Measurements from ENCODE around the gene IFTAP. TPM values are rescaled to one million over a fixed set of nuclear protein-coding genes. Genes with fewer than 3 reads are reported as not detected.

Gene IFTAP
- polyA plus RNA-seq, 1 of the 3 experiments (the other 2 are of a cell fraction): 21.8 TPM

DNA sequence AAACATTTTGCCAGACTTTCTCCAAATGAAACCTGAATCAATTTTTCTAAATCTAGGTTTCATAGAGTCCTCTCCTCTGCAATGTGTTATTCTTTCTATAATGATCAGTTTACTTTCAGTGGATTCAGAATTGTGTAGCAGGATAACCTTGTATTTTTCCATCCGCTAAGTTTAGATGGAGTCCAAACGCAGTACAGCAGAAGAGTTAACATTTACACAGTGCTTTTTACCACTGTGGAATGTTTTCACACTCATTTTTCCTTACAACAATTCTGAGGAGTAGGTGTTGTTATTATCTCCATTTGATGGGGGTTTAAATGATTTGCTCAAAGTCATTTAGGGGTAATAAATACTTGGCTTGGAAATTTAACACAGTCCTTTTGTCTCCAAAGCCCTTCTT, 16.9 kb upstream of the IFTAP start:
- Histone ChIP-seq H2AFZ (ENCODE audit: low read depth) (peak overlapping the region; percentile 8; the same call in 1 of the 2 replicates), H3K4me3 (ENCODE audit: low read depth in 2 of 2, low read length in 1 of 2) (no peak overlapping the region), H3K36me3 (replicated peaks in 1 of 2; ENCODE audit: control insufficient read depth in 1 of 2, insufficient read depth in 2 of 2, low read length in 1 of 2) (no peaks in the 10 kb centered on the region), H3K9me2 (no peaks in the 10 kb centered on the region), H3K9ac (no peak overlapping the region), H4K20me1 (ENCODE audit: insufficient read depth) (no peaks in the 10 kb centered on the region), H3K4me1 (ENCODE audit: control insufficient read depth in 1 of 2, insufficient read depth in 2 of 2, low read depth in 1 of 2, low read length in 1 of 2) (peaks cover 23 to 30% of the 10 kb centered on the region in 2 experiments; a peak in 3 of 4 replicates), H3K27ac (ENCODE audit: low read depth in 2 of 2, low read length in 1 of 2) (peak overlapping the region; percentile 60 to 87), H3F3A (replicated peaks; ENCODE audit: insufficient read depth) (peaks cover 5% of the 10 kb centered on the region), H3K79me2 (ENCODE audit: insufficient read depth) (no peaks in the 10 kb centered on the region), H3K27me3 (ENCODE audit: insufficient read depth) (no peaks in the 10 kb centered on the region), H3K9me3 (no peaks in the 10 kb centered on the region), H3K4me2 (peak overlapping the region; percentile 47; the same call in 1 of the 2 replicates)
- 74% methylated on average over 2 of the region's 2 CpGs for WGBS (ENCODE audit: low lambda C conversion rate)
- no peak for DNase-seq
- ChIA-PET POLR2A (no interaction called here), CTCF (interaction anchor here (1.5 to 5.4 kb wide), 5 partner anchors 12 to 169 kb away, joined by 3 to 58 read pairs (median 7); partner anchors contain the start of genes RAG1 and TRAF6)
- TF ChIP-seq SMC3 (IDR thresholded peaks at IDR 0.05; ENCODE audit: low read depth, low read length) (no peak), RFX5 (IDR thresholded peaks at IDR 0.05; ENCODE audit: low read length) (no peak), MXI1 (IDR thresholded peaks at IDR 0.05; ENCODE audit: low read depth, low read length) (no peak), ELF1 (IDR thresholded peaks at IDR 0.05) (no peak), GABPA (IDR thresholded peaks at IDR 0.05; ENCODE audit: low read depth) (no peak), FOXM1 (IDR thresholded peaks at IDR 0.05; ENCODE audit: low read depth) (no peak), RXRA (IDR thresholded peaks at IDR 0.05; ENCODE audit: borderline replicate concordance, low read depth) (no peak), FOSL2 (IDR thresholded peaks at IDR 0.05; ENCODE audit: borderline replicate concordance, low read depth) (no peak), RAD21 (IDR thresholded peaks at IDR 0.05; ENCODE audit: low read length) (no peak), NRF1 (IDR thresholded peaks at IDR 0.05; ENCODE audit: low read depth, low read length) (no peak), FOXJ3 (CRISPR knock-in tag; IDR thresholded peaks at IDR 0.05) (no peak)
- TF ChIP-seq, protein P1, sequence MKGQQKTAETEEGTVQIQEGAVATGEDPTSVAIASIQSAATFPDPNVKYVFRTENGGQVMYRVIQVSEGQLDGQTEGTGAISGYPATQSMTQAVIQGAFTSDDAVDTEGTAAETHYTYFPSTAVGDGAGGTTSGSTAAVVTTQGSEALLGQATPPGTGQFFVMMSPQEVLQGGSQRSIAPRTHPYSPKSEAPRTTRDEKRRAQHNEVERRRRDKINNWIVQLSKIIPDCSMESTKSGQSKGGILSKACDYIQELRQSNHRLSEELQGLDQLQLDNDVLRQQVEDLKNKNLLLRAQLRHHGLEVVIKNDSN (IDR thresholded peaks at IDR 0.05; ENCODE audit: borderline replicate concordance, low read depth): no peak
- TF ChIP-seq, protein P2, sequence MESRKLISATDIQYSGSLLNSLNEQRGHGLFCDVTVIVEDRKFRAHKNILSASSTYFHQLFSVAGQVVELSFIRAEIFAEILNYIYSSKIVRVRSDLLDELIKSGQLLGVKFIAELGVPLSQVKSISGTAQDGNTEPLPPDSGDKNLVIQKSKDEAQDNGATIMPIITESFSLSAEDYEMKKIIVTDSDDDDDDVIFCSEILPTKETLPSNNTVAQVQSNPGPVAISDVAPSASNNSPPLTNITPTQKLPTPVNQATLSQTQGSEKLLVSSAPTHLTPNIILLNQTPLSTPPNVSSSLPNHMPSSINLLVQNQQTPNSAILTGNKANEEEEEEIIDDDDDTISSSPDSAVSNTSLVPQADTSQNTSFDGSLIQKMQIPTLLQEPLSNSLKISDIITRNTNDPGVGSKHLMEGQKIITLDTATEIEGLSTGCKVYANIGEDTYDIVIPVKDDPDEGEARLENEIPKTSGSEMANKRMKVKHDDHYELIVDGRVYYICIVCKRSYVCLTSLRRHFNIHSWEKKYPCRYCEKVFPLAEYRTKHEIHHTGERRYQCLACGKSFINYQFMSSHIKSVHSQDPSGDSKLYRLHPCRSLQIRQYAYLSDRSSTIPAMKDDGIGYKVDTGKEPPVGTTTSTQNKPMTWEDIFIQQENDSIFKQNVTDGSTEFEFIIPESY (IDR thresholded peaks at IDR 0.05; ENCODE audit: borderline replicate concordance, low read depth): no peak
- TF ChIP-seq, protein P3, sequence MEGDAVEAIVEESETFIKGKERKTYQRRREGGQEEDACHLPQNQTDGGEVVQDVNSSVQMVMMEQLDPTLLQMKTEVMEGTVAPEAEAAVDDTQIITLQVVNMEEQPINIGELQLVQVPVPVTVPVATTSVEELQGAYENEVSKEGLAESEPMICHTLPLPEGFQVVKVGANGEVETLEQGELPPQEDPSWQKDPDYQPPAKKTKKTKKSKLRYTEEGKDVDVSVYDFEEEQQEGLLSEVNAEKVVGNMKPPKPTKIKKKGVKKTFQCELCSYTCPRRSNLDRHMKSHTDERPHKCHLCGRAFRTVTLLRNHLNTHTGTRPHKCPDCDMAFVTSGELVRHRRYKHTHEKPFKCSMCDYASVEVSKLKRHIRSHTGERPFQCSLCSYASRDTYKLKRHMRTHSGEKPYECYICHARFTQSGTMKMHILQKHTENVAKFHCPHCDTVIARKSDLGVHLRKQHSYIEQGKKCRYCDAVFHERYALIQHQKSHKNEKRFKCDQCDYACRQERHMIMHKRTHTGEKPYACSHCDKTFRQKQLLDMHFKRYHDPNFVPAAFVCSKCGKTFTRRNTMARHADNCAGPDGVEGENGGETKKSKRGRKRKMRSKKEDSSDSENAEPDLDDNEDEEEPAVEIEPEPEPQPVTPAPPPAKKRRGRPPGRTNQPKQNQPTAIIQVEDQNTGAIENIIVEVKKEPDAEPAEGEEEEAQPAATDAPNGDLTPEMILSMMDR (IDR thresholded peaks at IDR 0.05): no peak

Data from SK-N-SH (cell line).